ENCODE data around the gene CYP4A22.
"Not testable (repeated sequence)": the region's sequence is repeated elsewhere in the genome, so short reads cannot be mapped to it uniquely, and the experiment has no call there.

CYP4A22 gene

GRCh38 chr1:47157957-47158356 lies 20.7 kb downstream of the CYP4A22 start:
- H3K9me3 ChIP-seq (ENCODE audit: control insufficient read depth, low read length); H3K4me1 ChIP-seq (ENCODE audit: control insufficient read depth, insufficient read depth, low read length, poor library complexity, severe bottlenecking); H3K36me3 ChIP-seq (ENCODE audit: control insufficient read depth, insufficient read depth, low read length); H3K4me3 ChIP-seq (ENCODE audit: extremely low read depth, insufficient read depth, low read length, poor library complexity, severe bottlenecking); H3K27ac ChIP-seq (ENCODE audit: low read depth, low read length, severe bottlenecking): not testable (repeated sequence)
- WGBS, 2 experiments (ENCODE audit: insufficient coverage in 2 of 2) = 60 to 80% methylated on average over 1 of the region's 3 CpGs

- no peaks in the 10 kb centered on the region for H3K36me3 ChIP-seq (ENCODE audit: control insufficient read depth, insufficient read depth, low read length)
- no peak overlapping the region for H3K27ac ChIP-seq (ENCODE audit: low read depth, low read length, severe bottlenecking)
- no peak overlapping the region for H3K4me3 ChIP-seq (ENCODE audit: extremely low read depth, insufficient read depth, low read length, poor library complexity, severe bottlenecking)
- no peaks in the 10 kb centered on the region for H3K9me3 ChIP-seq (ENCODE audit: control insufficient read depth, low read length)
- no peaks in the 10 kb centered on the region for H3K4me1 ChIP-seq (ENCODE audit: control insufficient read depth, insufficient read depth, low read length, poor library complexity, severe bottlenecking)
Observed at GRCh38 chr1:47160716-47161115, 23.5 kb downstream of the CYP4A22 start.

- Histone ChIP-seq H3K36me3 (ENCODE audit: control insufficient read depth, insufficient read depth, low read length) (no peaks in the 10 kb centered on the region), H3K4me3 (ENCODE audit: extremely low read depth, insufficient read depth, low read length, poor library complexity, severe bottlenecking) (no peak overlapping the region), H3K4me1 (ENCODE audit: control insufficient read depth, insufficient read depth, low read length, poor library complexity, severe bottlenecking) (no peaks in the 10 kb centered on the region), H3K27ac (ENCODE audit: low read depth, low read length, severe bottlenecking) (no peak overlapping the region), H3K9me3 (ENCODE audit: control insufficient read depth, low read length) (no peaks in the 10 kb centered on the region)
- 90% methylated on average over 2 to 3 of the region's 5 CpGs for WGBS, 2 experiments (ENCODE audit: insufficient coverage in 2 of 2)
Observed at GRCh38 chr1:47161298-47162040, 24.2 kb downstream of the CYP4A22 start.

GRCh38 chr1:47164552-47164951 lies 27.3 kb downstream of the CYP4A22 start:
- H3K27ac ChIP-seq (ENCODE audit: low read depth, low read length, severe bottlenecking) = no peak overlapping the region
- no peaks in the 10 kb centered on the region for H3K36me3 ChIP-seq (ENCODE audit: control insufficient read depth, insufficient read depth, low read length)
- no peak overlapping the region for H3K4me3 ChIP-seq (ENCODE audit: extremely low read depth, insufficient read depth, low read length, poor library complexity, severe bottlenecking)
- no peaks in the 10 kb centered on the region for H3K9me3 ChIP-seq (ENCODE audit: control insufficient read depth, low read length)
- no peaks in the 10 kb centered on the region for H3K4me1 ChIP-seq (ENCODE audit: control insufficient read depth, insufficient read depth, low read length, poor library complexity, severe bottlenecking)

GRCh38 chr1:47172782-47173181 lies 35.5 kb downstream of the CYP4A22 start:
- Histone ChIP-seq H3K36me3 (ENCODE audit: control insufficient read depth, insufficient read depth, low read length) (no peaks in the 10 kb centered on the region), H3K4me1 (ENCODE audit: control insufficient read depth, insufficient read depth, low read length, poor library complexity, severe bottlenecking) (no peaks in the 10 kb centered on the region), H3K27ac (ENCODE audit: low read depth, low read length, severe bottlenecking) (no peak overlapping the region), H3K4me3 (ENCODE audit: extremely low read depth, insufficient read depth, low read length, poor library complexity, severe bottlenecking) (no peak overlapping the region), H3K9me3 (ENCODE audit: control insufficient read depth, low read length) (no peaks in the 10 kb centered on the region)
- 81 to 89% methylated on average over 5 of the region's 5 CpGs for WGBS, 2 experiments (ENCODE audit: insufficient coverage in 2 of 2)

GRCh38 chr1:47174656-47175020 lies 37.4 kb downstream of the CYP4A22 start:
- Histone ChIP-seq H3K9me3 (ENCODE audit: control insufficient read depth, low read length) (no peaks in the 10 kb centered on the region), H3K36me3 (ENCODE audit: control insufficient read depth, insufficient read depth, low read length) (no peaks in the 10 kb centered on the region), H3K27ac (ENCODE audit: low read depth, low read length, severe bottlenecking) (no peak overlapping the region), H3K4me3 (ENCODE audit: extremely low read depth, insufficient read depth, low read length, poor library complexity, severe bottlenecking) (no peak overlapping the region), H3K4me1 (ENCODE audit: control insufficient read depth, insufficient read depth, low read length, poor library complexity, severe bottlenecking) (peaks cover 3% of the 10 kb centered on the region)

GRCh38 chr1:47175227-47175934 lies 38.1 kb downstream of the CYP4A22 start:
- WGBS, 2 experiments (ENCODE audit: insufficient coverage in 2 of 2) = 21 to 34% methylated on average over 8 of the region's 11 CpGs
- H3K4me3 ChIP-seq (ENCODE audit: extremely low read depth, insufficient read depth, low read length, poor library complexity, severe bottlenecking) = no peak overlapping the region

GRCh38 chr1:47178020-47178419 lies 40.8 kb downstream of the CYP4A22 start:
- 73 to 97% methylated on average over 1 to 3 of the region's 6 CpGs for WGBS, 2 experiments (ENCODE audit: insufficient coverage in 2 of 2)
- Histone ChIP-seq H3K36me3 (ENCODE audit: control insufficient read depth, insufficient read depth, low read length) (no peaks in the 10 kb centered on the region), H3K4me3 (ENCODE audit: extremely low read depth, insufficient read depth, low read length, poor library complexity, severe bottlenecking) (no peak overlapping the region), H3K27ac (ENCODE audit: low read depth, low read length, severe bottlenecking) (no peak overlapping the region), H3K4me1 (ENCODE audit: control insufficient read depth, insufficient read depth, low read length, poor library complexity, severe bottlenecking) (peaks cover 7% of the 10 kb centered on the region), H3K9me3 (ENCODE audit: control insufficient read depth, low read length) (no peaks in the 10 kb centered on the region)

More at GRCh38 chr1:47175227-47175934, 38.1 kb downstream of the CYP4A22 start:
- no peak overlapping the region for H3K27ac ChIP-seq (ENCODE audit: low read depth, low read length, severe bottlenecking)
- peaks cover 7% of the 10 kb centered on the region for H3K4me1 ChIP-seq (ENCODE audit: control insufficient read depth, insufficient read depth, low read length, poor library complexity, severe bottlenecking)
- no peaks in the 10 kb centered on the region for H3K9me3 ChIP-seq (ENCODE audit: control insufficient read depth, low read length)
- H3K36me3 ChIP-seq (ENCODE audit: control insufficient read depth, insufficient read depth, low read length) = no peaks in the 10 kb centered on the region

- peak overlapping the region; percentile 19 for H3K4me3 ChIP-seq (ENCODE audit: extremely low read depth, insufficient read depth, low read length, poor library complexity, severe bottlenecking)
- 81 to 92% methylated on average over 8 of the region's 8 CpGs for WGBS, 2 experiments (ENCODE audit: insufficient coverage in 2 of 2)
- H3K9me3 ChIP-seq (ENCODE audit: control insufficient read depth, low read length) = no peaks in the 10 kb centered on the region
- H3K36me3 ChIP-seq (ENCODE audit: control insufficient read depth, insufficient read depth, low read length) = no peaks in the 10 kb centered on the region
- peaks cover 7% of the 10 kb centered on the region for H3K4me1 ChIP-seq (ENCODE audit: control insufficient read depth, insufficient read depth, low read length, poor library complexity, severe bottlenecking)
- H3K27ac ChIP-seq (ENCODE audit: low read depth, low read length, severe bottlenecking) = no peak overlapping the region
Observed at GRCh38 chr1:47178654-47179016, 41.4 kb downstream of the CYP4A22 start.

GRCh38 chr1:47179017-47179987 lies 42.1 kb downstream of the CYP4A22 start:
- no peaks in the 10 kb centered on the region for H3K36me3 ChIP-seq (ENCODE audit: control insufficient read depth, insufficient read depth, low read length)
- H3K4me3 ChIP-seq (ENCODE audit: extremely low read depth, insufficient read depth, low read length, poor library complexity, severe bottlenecking) = peak overlapping the region; percentile 19
- H3K9me3 ChIP-seq (ENCODE audit: control insufficient read depth, low read length) = no peaks in the 10 kb centered on the region
- no peak overlapping the region for H3K27ac ChIP-seq (ENCODE audit: low read depth, low read length, severe bottlenecking)
- WGBS, 2 experiments (ENCODE audit: insufficient coverage in 2 of 2) = 12 to 15% methylated on average over 25 to 27 of the region's 30 CpGs
- peaks cover 7% of the 10 kb centered on the region for H3K4me1 ChIP-seq (ENCODE audit: control insufficient read depth, insufficient read depth, low read length, poor library complexity, severe bottlenecking)

Data from mesodermal cell (in vitro differentiated cells).